SK-N-SH (cell line): ENCODE measurements around the gene ATP12A.

Experiments
- CHD2 ChIP-seq: fragments of 150-350 bp; IDR thresholded peaks from 2 replicates; pipeline ENCODE4 v1.6.1; 2018; ENCODE audit warnings: low read length; ENCODE audit not compliant: partially characterized antibody
- EP300 ChIP-seq, 2 experiments: IDR thresholded peaks; 2 replicates each; pipeline versions ENCODE4 v1.4.0 to v1.6.1; 2012; ENCODE audit warnings: borderline replicate concordance in 1 of 2, low read depth in 1 of 2, low read length in 1 of 2
- POLR2AphosphoS5 ChIP-seq: IDR thresholded peaks from 2 replicates; pipeline ENCODE4 v1.6.1; 2012; ENCODE audit warnings: low read depth, low read length
- RCOR1 ChIP-seq: fragments of 150-350 bp; IDR thresholded peaks from 2 replicates; pipeline ENCODE4 v1.6.1; 2017; ENCODE audit warnings: antibody characterized with exemption, low read length
- RFX5 ChIP-seq: IDR thresholded peaks from 2 replicates; pipeline ENCODE4 v1.6.1; 2012; ENCODE audit warnings: mild to moderate bottlenecking, improper control_type of control experiment, low read length
- SMC3 ChIP-seq: IDR thresholded peaks from 2 replicates; pipeline ENCODE4 v1.6.1; 2012; ENCODE audit warnings: low read depth, low read length, improper control_type of control experiment
- TEAD4 ChIP-seq: IDR thresholded peaks from 2 replicates; pipeline ENCODE4 v1.4.0; 2012; ENCODE audit warnings: mild to moderate bottlenecking, borderline replicate concordance; ENCODE audit not compliant: insufficient read depth
- USF2 ChIP-seq: fragments of 150-350 bp; IDR thresholded peaks from 2 replicates; pipeline ENCODE4 v1.6.1; 2017; ENCODE audit warnings: antibody characterized with exemption, low read length, low read depth, borderline replicate concordance
- TF ChIP-seq, protein P1 (sequence below): fragments of 200-600 bp; sonication (generic); IDR thresholded peaks from 2 replicates; pipeline ENCODE4 v1.6.1; 2017; ENCODE audit warnings: antibody characterized with exemption, mild to moderate bottlenecking, moderate library complexity

GRCh38 chr13:24718192-24718965 is 38.2 kb downstream of the ATP12A start:
- TF ChIP-seq USF2 (no peak), CHD2 (no peak), POLR2AphosphoS5 (no peak), TEAD4 (no peak), SMC3 (no peak), EP300 (IDR thresholded peaks at IDR 0.05; ENCODE audit: borderline replicate concordance in 1 of 2, low read depth in 1 of 2, low read length in 1 of 2) (no peak), RCOR1 (no peak), RFX5 (no peak)
- TF ChIP-seq, protein P1, sequence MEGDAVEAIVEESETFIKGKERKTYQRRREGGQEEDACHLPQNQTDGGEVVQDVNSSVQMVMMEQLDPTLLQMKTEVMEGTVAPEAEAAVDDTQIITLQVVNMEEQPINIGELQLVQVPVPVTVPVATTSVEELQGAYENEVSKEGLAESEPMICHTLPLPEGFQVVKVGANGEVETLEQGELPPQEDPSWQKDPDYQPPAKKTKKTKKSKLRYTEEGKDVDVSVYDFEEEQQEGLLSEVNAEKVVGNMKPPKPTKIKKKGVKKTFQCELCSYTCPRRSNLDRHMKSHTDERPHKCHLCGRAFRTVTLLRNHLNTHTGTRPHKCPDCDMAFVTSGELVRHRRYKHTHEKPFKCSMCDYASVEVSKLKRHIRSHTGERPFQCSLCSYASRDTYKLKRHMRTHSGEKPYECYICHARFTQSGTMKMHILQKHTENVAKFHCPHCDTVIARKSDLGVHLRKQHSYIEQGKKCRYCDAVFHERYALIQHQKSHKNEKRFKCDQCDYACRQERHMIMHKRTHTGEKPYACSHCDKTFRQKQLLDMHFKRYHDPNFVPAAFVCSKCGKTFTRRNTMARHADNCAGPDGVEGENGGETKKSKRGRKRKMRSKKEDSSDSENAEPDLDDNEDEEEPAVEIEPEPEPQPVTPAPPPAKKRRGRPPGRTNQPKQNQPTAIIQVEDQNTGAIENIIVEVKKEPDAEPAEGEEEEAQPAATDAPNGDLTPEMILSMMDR: no peak
